HepG2 (cell line): Measurements from ENCODE around the gene SCP2. TPM values are rescaled to one million over a fixed set of nuclear protein-coding genes. Genes with fewer than 3 reads are reported as not detected.

ENCODE experiments used
- ATAC-seq: fragments of 200-7000 bp; cut with Tn5 transposase; 3 replicates; pipeline ENCODE4 v1.9.1; 2020; ENCODE audit warnings: mild to moderate bottlenecking, moderate library complexity
- BruUV-seq: library from RNA; stranded (reverse); fragments of 400-500 nt; replicated peaks from 2 replicates; lab custom pipeline; 2021; lab: Mats Ljungman, UMichigan
- CTCF ChIA-PET: fragments of 300-600 bp; formaldehyde crosslinking; extraction: SDS; loops from one replicate; lab custom pipeline; 2021; ENCODE audit warnings: low total read pairs, inconsistent platforms, low intra/inter-chr PET ratio; lab: Yijun Ruan, JAX
- POLR2A ChIA-PET: fragments of 350-600 bp; sonication (Branson Sonifier 250); formaldehyde crosslinking; loops from one replicate; lab custom pipeline; 2020; ENCODE audit warnings: antibody characterized with exemption, inconsistent platforms; lab: Yijun Ruan, JAX
- DNase-seq: peaks from one replicate; pipeline ENCODE4 v3.0.0-alpha.2; 2015; ENCODE audit warnings: low spot score
- FAIRE-seq: peaks from 3 replicates; lab custom pipeline; 2011; peaks lifted over from hg19 to GRCh38; lab: Jason Lieb, UNC
- H2AFZ ChIP-seq: one replicate; pipeline ENCODE4 v1.6.1; 2011; ENCODE audit warnings: low read length, inconsistent platforms
- H3K27ac ChIP-seq: fragments of 300-600 bp; 3 replicates; pipeline ENCODE4 v1.8.0; 2011; ENCODE audit warnings: mixed run types, mild to moderate bottlenecking, mixed read lengths, low read length, inconsistent platforms; ENCODE audit not compliant: insufficient read depth; ENCODE audit errors: extremely low read length
- H3K27me3 ChIP-seq, 2 experiments: fragments of 200-600 bp in 1 of 2; 2 replicates in 1 of 2; 3 replicates in 1 of 2; pipeline versions ENCODE4 v1.6.0 to v1.8.0; 2011; ENCODE audit warnings: low read length in 2 of 2, mild to moderate bottlenecking in 2 of 2, moderate library complexity in 2 of 2, inconsistent platforms in 1 of 2; ENCODE audit not compliant: insufficient read depth in 2 of 2, control insufficient read depth in 1 of 2
- H3K36me3 ChIP-seq, 2 experiments: fragments of 200-600 bp in 1 of 2; replicated peaks in 1 of 2; 2 replicates in 1 of 2; 3 replicates in 1 of 2; pipeline versions ENCODE4 v1.5.1 to v1.8.0; 2011; ENCODE audit warnings: low read length in 2 of 2, inconsistent platforms in 1 of 2; ENCODE audit not compliant: insufficient read depth in 2 of 2, control insufficient read depth in 1 of 2
- H3K4me1 ChIP-seq: 2 replicates; pipeline ENCODE4 v1.5.1; 2012; ENCODE audit warnings: low read length, inconsistent platforms; ENCODE audit not compliant: insufficient read depth
- H3K4me2 ChIP-seq: 2 replicates; pipeline ENCODE4 v1.6.0; 2011; ENCODE audit warnings: low read depth, low read length, inconsistent platforms
- H3K4me3 ChIP-seq, 3 experiments: fragments of 200-600 bp in 1 of 3; sonication (generic), shearing (Covaris generic) in 1 of 3; replicated peaks in 1 of 3; 2 replicates each; pipeline ENCODE4 v1.5.1; 2011 to 2016; ENCODE audit warnings: low read length in 3 of 3, inconsistent platforms in 2 of 3, low read depth in 2 of 3, mild to moderate bottlenecking in 2 of 3, control low read depth in 1 of 3, mixed read lengths in 1 of 3; ENCODE audit not compliant: insufficient read depth in 1 of 3
- H3K79me2 ChIP-seq: one replicate; pipeline ENCODE4 v1.6.1; 2011; ENCODE audit warnings: low read length, inconsistent platforms; ENCODE audit not compliant: insufficient read depth
- H3K9ac ChIP-seq: 2 replicates; pipeline ENCODE4 v1.6.0; 2011; ENCODE audit warnings: mild to moderate bottlenecking, low read depth, low read length, inconsistent platforms; ENCODE audit not compliant: insufficient read depth
- H3K9me3 ChIP-seq: 2 replicates; pipeline ENCODE4 v1.5.1; 2012; ENCODE audit warnings: mild to moderate bottlenecking, low read length
- H4K20me1 ChIP-seq: 2 replicates; pipeline ENCODE4 v1.6.0; 2011; ENCODE audit warnings: inconsistent platforms, mild to moderate bottlenecking, low read length, moderate library complexity; ENCODE audit not compliant: insufficient read depth
- ETV6 ChIP-seq: sonication (generic); formaldehyde crosslinking; conservative IDR thresholded peaks from 2 replicates; pipeline ENCODE4 v1.4.0; 2020; ENCODE audit warnings: missing genetic modification reagents
- HOXA9 ChIP-seq: sonication (generic); formaldehyde crosslinking; IDR thresholded peaks from 2 replicates; pipeline ENCODE4 v1.8.1; 2022; ENCODE audit warnings: missing genetic modification reagents, mild to moderate bottlenecking, moderate library complexity, borderline replicate concordance
- KDM6A ChIP-seq: IDR thresholded peaks from 2 replicates; pipeline ENCODE4 v1.6.1; 2016; ENCODE audit warnings: low read depth
- MXD4 ChIP-seq: IDR thresholded peaks from 2 replicates; pipeline ENCODE4 v1.6.1; 2016; ENCODE audit warnings: mild to moderate bottlenecking, missing biosample characterization, missing genetic modification reagents
- NBN ChIP-seq: fragments of 450-650 bp; conservative IDR thresholded peaks from 2 replicates; pipeline ENCODE4 v1.6.1; 2017
- ONECUT2 ChIP-seq: sonication (generic); formaldehyde crosslinking; IDR thresholded peaks from 2 replicates; pipeline ENCODE4 v1.4.0; 2020; ENCODE audit warnings: missing genetic modification reagents
- RFX1 ChIP-seq: fragments of 450-650 bp; IDR thresholded peaks from 2 replicates; pipeline ENCODE4 v1.6.1; 2017
- TBP ChIP-seq: sonication (generic); formaldehyde crosslinking; IDR thresholded peaks from 2 replicates; pipeline ENCODE4 v1.5.0; 2020; ENCODE audit warnings: missing genetic modification reagents
- TOE1 ChIP-seq: sonication (generic); formaldehyde crosslinking; IDR thresholded peaks from 2 replicates; pipeline ENCODE4 v1.4.0; 2020; ENCODE audit warnings: mild to moderate bottlenecking, missing genetic modification reagents
- U2AF2 ChIP-seq: fragments of 200-400 bp; formaldehyde crosslinking; IDR thresholded peaks from 2 replicates; pipeline ENCODE4 v1.6.1; 2017; ENCODE audit warnings: low read depth, mild to moderate bottlenecking, low read length
- ZIK1 ChIP-seq: sonication (generic); formaldehyde crosslinking; IDR thresholded peaks from 2 replicates; pipeline ENCODE4 v1.5.0; 2020; ENCODE audit warnings: mild to moderate bottlenecking, low read depth, missing genetic modification reagents, borderline replicate concordance
- ZKSCAN8 ChIP-seq: IDR thresholded peaks from 2 replicates; pipeline ENCODE4 v1.6.1; 2016; ENCODE audit warnings: borderline replicate concordance, missing genetic modification reagents, missing compliant biosample characterization
- ZNF75D ChIP-seq: sonication (generic); formaldehyde crosslinking; IDR thresholded peaks from 2 replicates; pipeline ENCODE4 v1.8.1; 2023; ENCODE audit warnings: missing genetic modification reagents, mild to moderate bottlenecking, borderline replicate concordance
- WGBS: methylation state at CpG from one replicate; pipeline ENCODE4 v1.1.6; 2017; ENCODE audit warnings: low lambda C conversion rate; 5-methylcytosine and 5-hydroxymethylcytosine counted together
- in situ Hi-C: cut with HindIII; loops from 2 replicates; pipeline ENCODE4 v1.10.0; 2017; ENCODE audit warnings: low pct_unique_long_range_greater_than_20kb; ENCODE audit not compliant: extremely low pct_ligation_motif_present
- intact Hi-C: fragments of 100-400 bp; cut with micrococcal nuclease; formaldehyde crosslinking; loops from one replicate; pipeline ENCODE4 v1.10.0; 2022; ENCODE audit not compliant: unreplicated experiment
- polyA plus RNA-seq, 8 experiments: library from polyadenylated mRNA; depleted of rRNA in 3 of 8; stranded (reverse) in 7 of 8; unstranded in 1 of 8; fragments of >200 nt; fragmentation: Illumina TruSeq in 4 of 8; extraction: Trizol in 4 of 8; gene quantifications; 2 replicates each; pipeline versions ENCODE4 v1.2.1 to v1.2.3, GENCODE V29; 2011 to 2016; ENCODE audit warnings: low read depth in 4 of 8, missing spikeins in 1 of 8, mixed read lengths in 1 of 8; ENCODE audit not compliant: insufficient read depth in 1 of 8
- total RNA-seq, 5 experiments: library from RNA; depleted of rRNA; stranded (reverse); fragments of >200 nt; fragmentation: Illumina TruSeq; extraction: Trizol; gene quantifications; 2 replicates each; pipeline ENCODE4 v1.2.3, GENCODE V29; 2016; ENCODE audit warnings: low read depth in 1 of 5
- TF ChIP-seq, protein P1 (sequence below): sonication (generic); formaldehyde crosslinking; IDR thresholded peaks from 2 replicates; pipeline ENCODE4 v1.8.1; 2023; ENCODE audit warnings: mild to moderate bottlenecking, missing genetic modification reagents, borderline replicate concordance
- TF ChIP-seq, protein P2 (sequence below): sonication (generic); formaldehyde crosslinking; IDR thresholded peaks from 2 replicates; pipeline ENCODE4 v1.4.0; 2020; ENCODE audit warnings: missing genetic modification reagents

SCP2 gene
- total and polyA plus RNA-seq, 2 of the 13 experiments (the other 11 are each of a cell fraction or from before 2014, with no cell fraction given), result 59.0 to 133 TPM

DNA sequence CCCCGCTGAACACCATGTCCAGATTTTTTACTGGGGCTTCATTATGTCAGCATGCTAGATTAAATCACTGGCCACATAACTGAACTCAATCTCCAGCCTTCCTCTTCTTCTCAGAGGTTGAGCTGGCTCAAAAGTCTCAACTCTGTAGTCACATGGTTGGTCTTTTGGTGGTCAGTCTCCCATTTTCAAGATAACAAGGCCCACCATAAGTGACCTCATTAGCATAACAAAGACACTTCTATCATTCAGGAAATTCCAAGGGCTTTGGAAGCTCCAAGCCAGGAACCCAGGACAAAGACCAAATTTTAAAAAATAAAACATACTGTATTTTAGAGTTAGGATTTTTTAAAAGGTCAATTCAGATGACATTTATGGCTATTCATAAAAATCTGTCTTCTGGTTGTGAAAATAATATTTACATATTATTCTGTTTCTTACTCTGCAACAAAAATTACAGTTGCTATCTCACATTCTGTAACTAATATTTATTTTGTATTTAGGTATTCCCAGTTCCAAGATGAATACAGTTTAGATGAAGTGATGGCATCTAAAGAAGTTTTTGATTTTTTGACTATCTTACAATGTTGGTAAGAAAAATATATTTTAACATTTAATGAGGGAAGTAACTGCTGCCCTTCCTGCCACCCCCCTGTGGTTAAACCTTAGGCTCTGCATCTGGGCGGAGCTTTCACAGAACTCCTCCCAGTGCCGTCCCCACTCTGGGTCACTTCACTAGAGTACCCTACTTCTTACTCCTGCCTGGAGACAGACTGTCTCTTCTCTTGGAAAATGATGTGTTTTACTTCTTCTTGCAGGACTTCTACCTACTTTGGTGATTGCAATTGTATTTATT, 49.3 kb downstream of the SCP2 start:
- H4K20me1 ChIP-seq, result no peaks in the 10 kb centered on the region
- no peak overlapping the region for H3K9ac ChIP-seq
- H3K4me1 ChIP-seq, result no peaks in the 10 kb centered on the region
- no peaks in the 10 kb centered on the region for H3K79me2 ChIP-seq
- in situ Hi-C loops, result no loop called here
- no peak overlapping the region for H3K4me3 ChIP-seq
- no peak overlapping the region for H3K27ac ChIP-seq
- H2AFZ ChIP-seq, result no peak overlapping the region
- POLR2A ChIA-PET, result no interaction called here
- CTCF ChIA-PET, result no interaction called here
- TF ChIP-seq U2AF2 (no peak), ONECUT2 (CRISPR knock-in tag) (no peak), TOE1 (CRISPR knock-in tag) (no peak), ZIK1 (no peak), NBN (no peak), MXD4 (CRISPR knock-in tag) (no peak), KDM6A (CRISPR knock-in tag) (no peak), RFX1 (no peak), TBP (CRISPR knock-in tag) (no peak), ZKSCAN8 (CRISPR knock-in tag) (no peak), ETV6 (CRISPR knock-in tag) (no peak), ZNF75D (CRISPR knock-in tag) (no peak), HOXA9 (CRISPR knock-in tag) (no peak)
- TF ChIP-seq, protein P1, sequence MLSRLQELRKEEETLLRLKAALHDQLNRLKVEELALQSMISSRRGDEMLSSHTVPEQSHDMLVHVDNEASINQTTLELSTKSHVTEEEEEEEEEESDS (CRISPR knock-in tag), result no peak
- TF ChIP-seq, protein P2, sequence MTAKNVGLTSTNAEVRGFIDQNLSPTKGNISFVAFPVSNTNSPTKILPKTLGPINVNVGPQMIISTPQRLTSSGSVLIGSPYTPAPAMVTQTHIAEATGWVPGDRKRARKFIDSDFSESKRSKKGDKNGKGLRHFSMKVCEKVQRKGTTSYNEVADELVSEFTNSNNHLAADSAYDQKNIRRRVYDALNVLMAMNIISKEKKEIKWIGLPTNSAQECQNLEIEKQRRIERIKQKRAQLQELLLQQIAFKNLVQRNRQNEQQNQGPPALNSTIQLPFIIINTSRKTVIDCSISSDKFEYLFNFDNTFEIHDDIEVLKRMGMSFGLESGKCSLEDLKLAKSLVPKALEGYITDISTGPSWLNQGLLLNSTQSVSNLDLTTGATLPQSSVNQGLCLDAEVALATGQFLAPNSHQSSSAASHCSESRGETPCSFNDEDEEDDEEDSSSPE (CRISPR knock-in tag), result no peak
- TF ChIP-seq, all 625 proteins: peak for 0
- no peaks in the 10 kb centered on the region for H3K9me3 ChIP-seq
- ATAC-seq, result no peak
- no peak for DNase-seq
- FAIRE-seq, result no peak
- BruUV-seq, result no TSS peak
- H3K4me2 ChIP-seq, result no peak overlapping the region
- no peaks in the 10 kb centered on the region for H3K27me3 ChIP-seq
- peaks cover 3 to 21% of the 10 kb centered on the region in 2 experiments for H3K36me3 ChIP-seq
- intact Hi-C loops, result no loop called here
- 95% methylated on average over 3 of the region's 3 CpGs for WGBS
